Measurements from ENCODE around the gene OPALIN. TPM values are rescaled to one million over a fixed set of nuclear protein-coding genes. Genes with fewer than 3 reads are reported as not detected.

OPALIN gene, protein sequence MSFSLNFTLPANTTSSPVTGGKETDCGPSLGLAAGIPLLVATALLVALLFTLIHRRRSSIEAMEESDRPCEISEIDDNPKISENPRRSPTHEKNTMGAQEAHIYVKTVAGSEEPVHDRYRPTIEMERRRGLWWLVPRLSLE
- polyA plus RNA-seq (2013, experiment 1 of 2): not detected
- not detected for polyA plus RNA-seq (2013, experiment 2 of 2)

- Histone ChIP-seq H2BK5ac (ENCODE audit: low read length) (no peak within 1 kb of the TSS), H3K9ac (ENCODE audit: low read depth, low read length, poor library complexity) (no peak within 1 kb of the TSS), H2BK15ac (ENCODE audit: low read length) (no peak within 1 kb of the TSS), H2AK5ac (ENCODE audit: low read depth, low read length) (no peak within 1 kb of the TSS), H2AFZ (ENCODE audit: low read length) (no peak within 1 kb of the TSS), H4K8ac (ENCODE audit: low read depth, low read length) (peak within 1 kb of the TSS; percentile 52), H3K27me3 (ENCODE audit: control insufficient read depth in 3 of 3, insufficient read depth in 3 of 3, low read depth in 1 of 3, low read length in 3 of 3) (peaks cover 0 to 9% (median 0%) of the 10 kb centered on the region in 3 experiments), H4K91ac (ENCODE audit: low read depth, low read length, poor library complexity) (no peak within 1 kb of the TSS), H3K4ac (ENCODE audit: low read length) (no peak within 1 kb of the TSS), H3K9me3 (replicated peaks in 1 of 2; ENCODE audit: control insufficient read depth in 2 of 2, insufficient read depth in 1 of 2, low read depth in 1 of 2, low read length in 2 of 2) (no peaks in the 10 kb centered on the region), H3K23ac (ENCODE audit: low read depth, low read length, poor library complexity) (no peak within 1 kb of the TSS), H3K4me2 (ENCODE audit: insufficient read depth, low read length, poor library complexity, severe bottlenecking) (no peak within 1 kb of the TSS), H3K79me1 (ENCODE audit: low read depth, low read length) (no peaks in the 10 kb centered on the region), H2BK12ac (ENCODE audit: low read length) (no peak within 1 kb of the TSS), H2BK120ac (ENCODE audit: low read depth, low read length) (no peak within 1 kb of the TSS), H3K4me1 (ENCODE audit: control insufficient read depth in 2 of 2, insufficient read depth in 1 of 2, low read depth in 1 of 2, low read length in 2 of 2) (peaks cover 0 to 3% of the 10 kb centered on the region in 2 donors), H3K14ac (ENCODE audit: low read length) (peak within 1 kb of the TSS; percentile 23), H3K36me3 (replicated peaks in 1 of 2; ENCODE audit: control insufficient read depth in 2 of 2, insufficient read depth in 2 of 2, low read length in 2 of 2) (no peaks in the 10 kb centered on the region), H3K4me3 (ENCODE audit: low read length in 2 of 2) (no peak within 1 kb of the TSS), H3K27ac (replicated peaks; ENCODE audit: low read length) (no peak within 1 kb of the TSS), H3K18ac (ENCODE audit: low read length) (no peak within 1 kb of the TSS)
- no CpG with 5 or more reads among the region's 7 CpGs for WGBS, 2 donors (ENCODE audit: extremely low coverage in 2 of 2, insufficient read length in 2 of 2, insufficient replicate concordance in 1 of 2)
- DNase-seq (ENCODE audit: low spot score): no peak
These were observed at the start of gene OPALIN for GRCh38 chr10:96358851-96359540. TSS of gene OPALIN (minus strand) at chr10:96359002. CDS start at chr10:96358896, 106 bp downstream.

- no peak overlapping the region for H3K23ac ChIP-seq (ENCODE audit: low read depth, low read length, poor library complexity)
These were observed 49.4 kb upstream of the OPALIN start for GRCh38 chr10:96408201-96408600.

GRCh38 chr10:96407560-96408069, 48.8 kb upstream of the OPALIN start:
- no peak overlapping the region for H3K23ac ChIP-seq (ENCODE audit: low read depth, low read length, poor library complexity)
- H2AFZ ChIP-seq (ENCODE audit: low read length): no peak overlapping the region
- H3K27ac ChIP-seq (replicated peaks; ENCODE audit: low read length): no peak overlapping the region
- H3K9me3 ChIP-seq (replicated peaks in 1 of 2; ENCODE audit: control insufficient read depth in 2 of 2, insufficient read depth in 1 of 2, low read depth in 1 of 2, low read length in 2 of 2): no peaks in the 10 kb centered on the region
- H4K8ac ChIP-seq (ENCODE audit: low read depth, low read length): no peak overlapping the region
- H2BK15ac ChIP-seq (ENCODE audit: low read length): no peak overlapping the region
- H3K4me1 ChIP-seq (ENCODE audit: control insufficient read depth in 2 of 2, insufficient read depth in 1 of 2, low read depth in 1 of 2, low read length in 2 of 2): peaks cover 0 to 5% of the 10 kb centered on the region in 2 donors
- H3K18ac ChIP-seq (ENCODE audit: low read length): no peak overlapping the region
- DNase-seq (ENCODE audit: low spot score): no peak
- H3K9ac ChIP-seq (ENCODE audit: low read depth, low read length, poor library complexity): no peak overlapping the region
- no peaks in the 10 kb centered on the region for H3K36me3 ChIP-seq (replicated peaks in 1 of 2; ENCODE audit: control insufficient read depth in 2 of 2, insufficient read depth in 2 of 2, low read length in 2 of 2)
- no peak overlapping the region for H2BK5ac ChIP-seq (ENCODE audit: low read length)
- H2AK5ac ChIP-seq (ENCODE audit: low read depth, low read length): no peak overlapping the region
- H3K4ac ChIP-seq (ENCODE audit: low read length): no peak overlapping the region
- WGBS, 2 donors (ENCODE audit: extremely low coverage in 2 of 2, insufficient read length in 2 of 2, insufficient replicate concordance in 1 of 2): no CpG with 5 or more reads among the region's 15 CpGs
- H3K79me1 ChIP-seq (ENCODE audit: low read depth, low read length): no peaks in the 10 kb centered on the region
- peaks cover 0 to 20% (median 0%) of the 10 kb centered on the region in 3 experiments for H3K27me3 ChIP-seq (ENCODE audit: control insufficient read depth in 3 of 3, insufficient read depth in 3 of 3, low read depth in 1 of 3, low read length in 3 of 3)
- H4K91ac ChIP-seq (ENCODE audit: low read depth, low read length, poor library complexity): no peak overlapping the region
- peak overlapping the region; percentile 85 for H2BK12ac ChIP-seq (ENCODE audit: low read length)
- H2BK120ac ChIP-seq (ENCODE audit: low read depth, low read length): no peak overlapping the region
- peak overlapping the region in 1 of 2 donors; percentile 31 for H3K4me3 ChIP-seq (ENCODE audit: low read length in 2 of 2)
- H3K4me2 ChIP-seq (ENCODE audit: insufficient read depth, low read length, poor library complexity, severe bottlenecking): no peak overlapping the region
- no peak overlapping the region for H3K14ac ChIP-seq (ENCODE audit: low read length)

More at GRCh38 chr10:96408201-96408600, 49.4 kb upstream of the OPALIN start:
- H3K14ac ChIP-seq (ENCODE audit: low read length): no peak overlapping the region
- H3K4me3 ChIP-seq (ENCODE audit: low read length in 2 of 2): no peak overlapping the region
- H3K9me3 ChIP-seq (replicated peaks in 1 of 2; ENCODE audit: control insufficient read depth in 2 of 2, insufficient read depth in 1 of 2, low read depth in 1 of 2, low read length in 2 of 2): no peaks in the 10 kb centered on the region
- no peak overlapping the region for H3K4ac ChIP-seq (ENCODE audit: low read length)
- no peak overlapping the region for H2AFZ ChIP-seq (ENCODE audit: low read length)
- H2BK120ac ChIP-seq (ENCODE audit: low read depth, low read length): no peak overlapping the region
- no peak overlapping the region for H3K4me2 ChIP-seq (ENCODE audit: insufficient read depth, low read length, poor library complexity, severe bottlenecking)
- no peak overlapping the region for H4K8ac ChIP-seq (ENCODE audit: low read depth, low read length)
- H3K27me3 ChIP-seq (ENCODE audit: control insufficient read depth in 3 of 3, insufficient read depth in 3 of 3, low read depth in 1 of 3, low read length in 3 of 3): peaks cover 0 to 16% (median 0%) of the 10 kb centered on the region in 3 experiments
- H3K18ac ChIP-seq (ENCODE audit: low read length): no peak overlapping the region
- no CpG with 5 or more reads among the region's 1 CpG for WGBS, 2 donors (ENCODE audit: extremely low coverage in 2 of 2, insufficient read length in 2 of 2, insufficient replicate concordance in 1 of 2)
- no peaks in the 10 kb centered on the region for H3K36me3 ChIP-seq (replicated peaks in 1 of 2; ENCODE audit: control insufficient read depth in 2 of 2, insufficient read depth in 2 of 2, low read length in 2 of 2)
- H4K91ac ChIP-seq (ENCODE audit: low read depth, low read length, poor library complexity): no peak overlapping the region
- DNase-seq (ENCODE audit: low spot score): no peak
- no peak overlapping the region for H3K9ac ChIP-seq (ENCODE audit: low read depth, low read length, poor library complexity)
- no peak overlapping the region for H2BK12ac ChIP-seq (ENCODE audit: low read length)
- no peak overlapping the region for H2BK15ac ChIP-seq (ENCODE audit: low read length)
- no peak overlapping the region for H2BK5ac ChIP-seq (ENCODE audit: low read length)
- H3K4me1 ChIP-seq (ENCODE audit: control insufficient read depth in 2 of 2, insufficient read depth in 1 of 2, low read depth in 1 of 2, low read length in 2 of 2): peaks cover 0 to 5% of the 10 kb centered on the region in 2 donors
- H3K27ac ChIP-seq (replicated peaks; ENCODE audit: low read length): no peak overlapping the region
- H2AK5ac ChIP-seq (ENCODE audit: low read depth, low read length): no peak overlapping the region
- no peaks in the 10 kb centered on the region for H3K79me1 ChIP-seq (ENCODE audit: low read depth, low read length)

GRCh38 chr10:96406091-96406490, 47.3 kb upstream of the OPALIN start:
- Histone ChIP-seq H3K27me3 (ENCODE audit: control insufficient read depth in 3 of 3, insufficient read depth in 3 of 3, low read depth in 1 of 3, low read length in 3 of 3) (peaks cover 0 to 31% (median 0%) of the 10 kb centered on the region in 3 experiments), H3K79me1 (ENCODE audit: low read depth, low read length) (no peaks in the 10 kb centered on the region), H3K9ac (ENCODE audit: low read depth, low read length, poor library complexity) (no peak overlapping the region), H3K14ac (ENCODE audit: low read length) (no peak overlapping the region), H4K8ac (ENCODE audit: low read depth, low read length) (no peak overlapping the region), H3K18ac (ENCODE audit: low read length) (no peak overlapping the region), H3K4me2 (ENCODE audit: insufficient read depth, low read length, poor library complexity, severe bottlenecking) (no peak overlapping the region), H2BK5ac (ENCODE audit: low read length) (no peak overlapping the region), H3K23ac (ENCODE audit: low read depth, low read length, poor library complexity) (no peak overlapping the region), H2AK5ac (ENCODE audit: low read depth, low read length) (peak overlapping the region; percentile 44), H3K4me3 (ENCODE audit: low read length in 2 of 2) (no peak overlapping the region), H2BK120ac (ENCODE audit: low read depth, low read length) (no peak overlapping the region), H3K4me1 (ENCODE audit: control insufficient read depth in 2 of 2, insufficient read depth in 1 of 2, low read depth in 1 of 2, low read length in 2 of 2) (peaks cover 2 to 8% of the 10 kb centered on the region in 2 donors), H3K36me3 (replicated peaks in 1 of 2; ENCODE audit: control insufficient read depth in 2 of 2, insufficient read depth in 2 of 2, low read length in 2 of 2) (no peaks in the 10 kb centered on the region), H2AFZ (ENCODE audit: low read length) (no peak overlapping the region), H2BK12ac (ENCODE audit: low read length) (no peak overlapping the region), H3K9me3 (replicated peaks in 1 of 2; ENCODE audit: control insufficient read depth in 2 of 2, insufficient read depth in 1 of 2, low read depth in 1 of 2, low read length in 2 of 2) (no peaks in the 10 kb centered on the region), H4K91ac (ENCODE audit: low read depth, low read length, poor library complexity) (no peak overlapping the region), H3K4ac (ENCODE audit: low read length) (no peak overlapping the region), H3K27ac (replicated peaks; ENCODE audit: low read length) (no peak overlapping the region), H2BK15ac (ENCODE audit: low read length) (peak overlapping the region; percentile 45)
- no CpG with 5 or more reads among the region's 5 CpGs for WGBS, 2 donors (ENCODE audit: extremely low coverage in 2 of 2, insufficient read length in 2 of 2, insufficient replicate concordance in 1 of 2)
- no peak for DNase-seq (ENCODE audit: low spot score)
